Right lobe of liver (tissue), 6 donors: ENCODE measurements around the gene TNIP2. TPM values are rescaled to one million over a fixed set of nuclear protein-coding genes. Genes with fewer than 3 reads are reported as not detected.

Source experiments
- ATAC-seq, 4 donors: fragments of 200-7000 bp; cut with Tn5 transposase; one replicate each; pipeline ENCODE4 v1.9.1; 2020; ENCODE audit warnings: mild to moderate bottlenecking in 4 of 4, moderate library complexity in 4 of 4
- DNase-seq, 3 donors: peaks; one replicate each; pipeline ENCODE4 v3.0.0-alpha.2; 2020
- H3K27ac ChIP-seq, 3 donors: fragments of 200-600 bp; one replicate each; pipeline ENCODE4 v1.8.0; 2022
- H3K27me3 ChIP-seq, 2 donors: fragments of 200-600 bp; one replicate each; pipeline ENCODE4 v1.8.0; 2022
- H3K36me3 ChIP-seq, 4 donors: fragments of 200-600 bp; sonication (generic) in 1 of 4; one replicate each; pipeline versions ENCODE4 v1.5.1 to v1.8.0; 2017 to 2022; ENCODE audit warnings: control low read depth in 1 of 4
- H3K4me1 ChIP-seq, 4 donors: fragments of 200-600 bp; sonication (generic) in 1 of 4; one replicate each; pipeline versions ENCODE4 v1.5.1 to v1.8.0; 2017 to 2022; ENCODE audit warnings: control low read depth in 1 of 4
- H3K4me3 ChIP-seq, 3 donors: fragments of 200-600 bp; one replicate each; pipeline ENCODE4 v1.8.0; 2022
- H3K9me3 ChIP-seq, 4 donors: fragments of 200-600 bp; sonication (generic) in 1 of 4; one replicate each; pipeline versions ENCODE4 v1.5.1 to v1.8.0; 2017 to 2022; ENCODE audit warnings: control low read depth in 1 of 4
- POLR2A ChIP-seq: fragments of 450-650 bp; IDR thresholded peaks from one replicate; pipeline ENCODE4 v1.6.1; 2017; ENCODE audit warnings: antibody characterized with exemption, mild to moderate bottlenecking
- WGBS: methylation state at CpG from one replicate; pipeline ENCODE4 v1.1.6; 2018; ENCODE audit warnings: low coverage, low lambda C conversion rate; ENCODE audit not compliant: insufficient coverage; ENCODE audit errors: missing lambda C conversion rate; 5-methylcytosine and 5-hydroxymethylcytosine counted together
- intact Hi-C, 2 donors: fragments of 100-400 bp; cut with DNase I; formaldehyde crosslinking; loops; one replicate each; pipeline versions ENCODE4 v1.11.2 to v1.14.1; 2022
- total RNA-seq, 6 experiments: library from RNA; depleted of rRNA in 2 of 6; stranded (reverse); fragments of >200 nt in 2 of 6; fragmentation: NEBNext Ultra II Directional in 3 of 6; extraction: Animal tissue kit (Norgen Biotek cat#: 25700) in 3 of 6; gene quantifications; one replicate each; pipeline versions ENCODE4 v1.1.0 to v1.2.4, GENCODE V29; 2016 to 2023
- TF ChIP-seq, protein P1 (sequence below), 4 donors: fragments of 200-600 bp in 3 of 4; fragments of 450-650 bp in 1 of 4; IDR thresholded peaks; one replicate each; pipeline versions ENCODE4 v1.5.1 to v1.8.0; 2016 to 2022; ENCODE audit warnings: antibody characterized with exemption in 4 of 4, mild to moderate bottlenecking in 2 of 4
- donor health status: DM: no; HTN: yes; CAD: no.
- donor health status: DM: no; HTN: no; CAD: no.
- donor health status: DM: no; HTN: no; CAD: no.
- donor health status: DM: no; HTN: yes; CAD: no.
- donor health status: DM: no; HTN: yes; CAD: no.

TNIP2 gene
- total RNA-seq, 6 experiments from 2014 or later, result 9.7 to 40.6 (median 18.8) TPM

DNA sequence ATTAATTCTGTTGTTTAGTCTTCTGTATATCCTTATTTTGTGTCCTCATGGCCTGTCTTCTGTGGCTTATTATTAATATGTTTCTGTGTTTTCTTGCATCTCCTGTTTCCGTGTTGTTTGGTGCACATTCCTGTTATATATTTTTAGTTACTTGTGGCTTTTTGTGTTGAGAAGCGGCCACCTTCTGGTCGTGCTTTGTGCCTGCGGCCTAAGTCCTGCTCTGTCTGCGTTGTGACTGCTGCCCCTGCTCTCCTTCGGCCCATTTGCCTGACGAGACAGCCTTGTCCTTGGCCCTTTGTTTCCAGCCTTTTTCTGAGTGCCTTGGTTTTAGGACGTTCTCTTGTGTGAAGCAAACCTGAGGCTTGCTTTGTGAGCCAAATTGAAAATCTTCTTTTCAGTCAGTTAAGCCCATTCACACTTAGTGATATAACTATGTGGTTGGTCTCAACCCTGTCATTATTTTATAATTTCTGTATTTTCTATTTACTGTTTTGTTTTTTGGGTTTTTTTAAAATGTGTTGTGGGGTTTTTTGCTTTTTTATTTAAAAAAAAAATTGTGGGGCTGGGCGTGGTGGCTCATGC, 43.8 kb downstream of the TNIP2 start:
- no peak for DNase-seq
- no peaks in the 10 kb centered on the region for H3K9me3 ChIP-seq
- no peak for TF ChIP-seq POLR2A
- TF ChIP-seq, protein P1, sequence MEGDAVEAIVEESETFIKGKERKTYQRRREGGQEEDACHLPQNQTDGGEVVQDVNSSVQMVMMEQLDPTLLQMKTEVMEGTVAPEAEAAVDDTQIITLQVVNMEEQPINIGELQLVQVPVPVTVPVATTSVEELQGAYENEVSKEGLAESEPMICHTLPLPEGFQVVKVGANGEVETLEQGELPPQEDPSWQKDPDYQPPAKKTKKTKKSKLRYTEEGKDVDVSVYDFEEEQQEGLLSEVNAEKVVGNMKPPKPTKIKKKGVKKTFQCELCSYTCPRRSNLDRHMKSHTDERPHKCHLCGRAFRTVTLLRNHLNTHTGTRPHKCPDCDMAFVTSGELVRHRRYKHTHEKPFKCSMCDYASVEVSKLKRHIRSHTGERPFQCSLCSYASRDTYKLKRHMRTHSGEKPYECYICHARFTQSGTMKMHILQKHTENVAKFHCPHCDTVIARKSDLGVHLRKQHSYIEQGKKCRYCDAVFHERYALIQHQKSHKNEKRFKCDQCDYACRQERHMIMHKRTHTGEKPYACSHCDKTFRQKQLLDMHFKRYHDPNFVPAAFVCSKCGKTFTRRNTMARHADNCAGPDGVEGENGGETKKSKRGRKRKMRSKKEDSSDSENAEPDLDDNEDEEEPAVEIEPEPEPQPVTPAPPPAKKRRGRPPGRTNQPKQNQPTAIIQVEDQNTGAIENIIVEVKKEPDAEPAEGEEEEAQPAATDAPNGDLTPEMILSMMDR (IDR thresholded peaks at IDR 0.05), result peak in 2 of 4 donors; percentile 4 to 5
- H3K4me1 ChIP-seq, result peaks cover 0 to 29% (median 12%) of the 10 kb centered on the region in 4 donors
- ATAC-seq, result no peak
- H3K36me3 ChIP-seq, result peaks cover 0 to 15% (median 0%) of the 10 kb centered on the region in 4 donors
- intact Hi-C loops, result no loop called here
- WGBS, result 74% methylated on average over 9 of the region's 9 CpGs
- no peak overlapping the region for H3K27ac ChIP-seq
- no peak overlapping the region for H3K4me3 ChIP-seq
- no peaks in the 10 kb centered on the region for H3K27me3 ChIP-seq

DNA sequence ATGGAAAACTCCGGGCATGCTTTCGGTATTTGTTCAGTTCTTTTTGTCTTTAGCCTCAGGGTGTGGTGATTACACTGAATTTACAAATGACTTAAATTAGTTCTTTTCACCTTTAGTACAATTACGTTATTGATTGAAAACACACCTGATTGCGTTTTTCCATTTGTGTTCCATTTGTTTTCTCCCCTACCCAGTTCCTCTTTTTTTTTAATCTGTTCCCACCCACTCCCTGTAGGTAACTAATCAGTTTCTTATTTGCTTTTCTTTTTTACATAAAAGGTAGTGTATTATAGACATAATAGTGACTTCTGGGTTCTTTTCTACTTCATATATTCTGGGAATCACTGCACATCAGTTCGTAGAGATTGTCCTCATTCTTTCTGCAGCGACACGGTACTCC, 53.4 kb downstream of the TNIP2 start:
- peaks cover 0 to 50% (median 22%) of the 10 kb centered on the region in 4 donors for H3K36me3 ChIP-seq

DNA sequence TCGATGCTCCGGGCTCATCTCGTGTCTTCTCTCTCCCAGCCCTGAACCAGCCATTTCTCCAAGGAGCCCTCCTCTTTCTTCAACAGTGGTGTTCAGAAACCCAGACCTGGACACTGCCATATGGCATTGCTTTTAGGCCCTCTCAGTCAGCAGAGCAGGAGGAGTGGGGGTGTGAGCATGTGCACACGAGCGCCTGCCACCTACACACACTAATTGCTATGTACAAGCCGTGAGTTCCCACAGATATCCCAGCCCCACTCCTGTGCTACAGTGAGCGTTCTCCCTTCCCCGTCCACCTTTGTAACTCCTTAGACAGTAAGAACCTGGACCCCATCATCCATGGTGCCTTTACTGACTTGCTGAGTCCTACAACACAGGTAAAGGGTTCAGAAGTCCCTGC, 53.8 kb downstream of the TNIP2 start:
- no peaks in the 10 kb centered on the region for H3K9me3 ChIP-seq
- H3K36me3 ChIP-seq, result peaks cover 0 to 52% (median 22%) of the 10 kb centered on the region in 4 donors
- H3K27ac ChIP-seq, result no peak overlapping the region
- H3K27me3 ChIP-seq, result no peaks in the 10 kb centered on the region
- WGBS, result 97% methylated on average over 6 of the region's 8 CpGs
- peaks cover 0 to 19% (median 8%) of the 10 kb centered on the region in 4 donors for H3K4me1 ChIP-seq
- no peak for TF ChIP-seq POLR2A
- TF ChIP-seq, protein P1 (IDR thresholded peaks at IDR 0.05), result no peak
- no peak for DNase-seq
- intact Hi-C loops, result no loop called here
- no peak overlapping the region for H3K4me3 ChIP-seq
- no peak for ATAC-seq

More for the DNA sequence above, 53.4 kb downstream of the TNIP2 start:
- no peak for TF ChIP-seq POLR2A
- TF ChIP-seq, protein P1 (IDR thresholded peaks at IDR 0.05), result no peak
- intact Hi-C loops, result no loop called here
- no peak for DNase-seq
- Histone ChIP-seq H3K4me3 (no peak overlapping the region), H3K27me3 (no peaks in the 10 kb centered on the region), H3K4me1 (peaks cover 0 to 16% (median 6%) of the 10 kb centered on the region in 4 donors), H3K9me3 (no peaks in the 10 kb centered on the region), H3K27ac (no peak overlapping the region)
- 84% methylated on average over 7 of the region's 7 CpGs for WGBS
- no peak for ATAC-seq

DNA sequence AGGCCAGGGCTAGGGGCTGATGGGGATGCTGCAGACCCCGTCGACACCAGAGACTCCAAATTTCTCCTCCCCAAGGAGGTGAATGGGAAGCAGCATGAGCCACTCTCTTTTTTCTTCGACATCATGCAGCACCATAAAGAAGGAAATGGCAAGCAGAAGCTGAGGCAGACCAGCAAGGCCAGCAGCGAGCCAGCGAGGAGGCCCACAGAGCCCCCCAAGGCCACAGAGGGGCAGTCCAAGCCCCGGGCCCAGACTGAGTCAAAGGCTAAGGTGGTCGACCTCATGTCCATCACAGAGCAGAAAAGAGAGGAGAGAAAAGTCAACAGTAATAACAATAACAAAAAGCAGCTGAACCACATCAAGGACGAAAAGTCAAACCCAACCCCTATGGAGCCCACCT, 56.1 kb downstream of the TNIP2 start:
- WGBS, result 88% methylated on average over 4 of the region's 8 CpGs
- Histone ChIP-seq H3K27ac (no peak overlapping the region), H3K4me1 (peaks cover 0 to 19% (median 9%) of the 10 kb centered on the region in 4 donors), H3K4me3 (no peak overlapping the region), H3K36me3 (peaks cover 0 to 70% (median 25%) of the 10 kb centered on the region in 4 donors), H3K9me3 (no peaks in the 10 kb centered on the region), H3K27me3 (no peaks in the 10 kb centered on the region)
- intact Hi-C loops, result no loop called here
- ATAC-seq (no peak), DNase-seq (no peak)
- TF ChIP-seq, protein P1 (IDR thresholded peaks at IDR 0.05), result no peak
- TF ChIP-seq POLR2A, result no peak
